IPS DF 6.9 (cell line): ENCODE data around the gene ATM.
"Not testable (repeated sequence)": the region's sequence is repeated elsewhere in the genome, so short reads cannot be mapped to it uniquely, and the experiment has no call there.

Experiments used
- DNase-seq: peaks from one replicate; pipeline ENCODE4 v3.0.0-alpha.2; 2013; ENCODE audit warnings: low read depth, low spot score
- H3K27ac ChIP-seq: one replicate; pipeline ENCODE4 v1.5.1; 2013; ENCODE audit warnings: low read length, control low read depth
- H3K27me3 ChIP-seq: 2 replicates; pipeline ENCODE4 v1.6.1; 2013; ENCODE audit warnings: mild to moderate bottlenecking, low read length; ENCODE audit not compliant: control insufficient read depth, insufficient read depth
- H3K36me3 ChIP-seq: 2 replicates; pipeline ENCODE4 v1.6.1; 2013; ENCODE audit warnings: low read length; ENCODE audit not compliant: control insufficient read depth, insufficient read depth
- H3K4me1 ChIP-seq: 2 replicates; pipeline ENCODE4 v1.6.1; 2013; ENCODE audit warnings: low read length; ENCODE audit not compliant: control insufficient read depth, insufficient read depth
- H3K4me3 ChIP-seq: 2 replicates; pipeline ENCODE4 v1.5.1; 2013; ENCODE audit warnings: mild to moderate bottlenecking, low read length
- H3K9me3 ChIP-seq: 2 replicates; pipeline ENCODE4 v1.6.1; 2013; ENCODE audit warnings: low read length, inconsistent platforms; ENCODE audit not compliant: control insufficient read depth, insufficient read depth
- WGBS: extraction: QIAGEN DNeasy Blood & Tissue Kit; methylation state at CpG from one replicate; pipeline ENCODE4 v1.1.7; 2013; ENCODE audit warnings: mixed read lengths, missing lambda C conversion rate; ENCODE audit not compliant: insufficient read length, insufficient coverage; 5-methylcytosine and 5-hydroxymethylcytosine counted together

The ATM gene

DNA sequence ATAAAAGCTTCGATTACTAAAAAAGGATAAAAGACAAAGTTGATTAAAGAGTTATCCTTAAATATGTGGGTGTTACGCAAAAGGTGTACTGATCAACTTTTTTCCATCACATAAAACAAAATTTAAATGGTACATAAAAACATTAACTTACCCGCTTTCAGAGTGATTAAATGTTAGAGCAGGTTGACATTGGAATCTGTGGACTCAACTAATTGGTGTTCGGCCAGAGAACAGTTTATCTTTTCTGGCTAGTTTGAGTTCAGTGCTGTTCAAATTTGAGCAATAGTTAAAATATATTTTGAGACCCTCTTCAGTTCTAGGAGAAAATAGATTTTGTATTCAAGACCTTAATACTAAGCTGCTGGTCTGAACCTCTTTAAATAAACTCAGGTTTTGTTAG is 56.1 kb downstream of the ATM start:
- DNase-seq: no peak
- H3K27ac ChIP-seq: no peak overlapping the region
- no peaks in the 10 kb centered on the region for H3K27me3 ChIP-seq
- no peak overlapping the region for H3K4me3 ChIP-seq
- no CpG with 5 or more reads among the region's 4 CpGs for WGBS
- peaks cover 6% of the 10 kb centered on the region for H3K36me3 ChIP-seq
- H3K4me1 ChIP-seq: peaks cover 3% of the 10 kb centered on the region; the same call in 1 of the 2 replicates
- H3K9me3 ChIP-seq: no peaks in the 10 kb centered on the region

DNA sequence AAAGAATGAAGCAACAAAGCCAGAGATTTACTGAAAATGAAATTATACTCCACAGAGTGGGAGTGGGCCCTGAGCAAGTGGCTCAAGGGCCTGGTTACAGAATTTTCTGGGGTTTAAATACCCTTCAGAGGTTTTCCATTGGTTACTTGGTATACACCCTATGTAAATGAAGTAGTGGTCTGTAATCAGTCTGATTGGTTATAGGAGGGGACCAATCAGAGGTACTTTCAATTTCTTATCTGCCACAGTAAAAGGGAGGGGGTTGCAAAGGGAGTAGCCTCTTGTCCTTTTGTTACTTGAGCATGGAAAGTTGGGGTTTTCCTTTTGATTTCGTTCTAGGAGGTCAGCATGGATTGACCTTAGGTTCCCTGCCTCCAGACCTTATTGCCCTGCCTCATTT is 63.5 kb downstream of the ATM start:
- Histone ChIP-seq H3K9me3 (no peaks in the 10 kb centered on the region), H3K4me3 (no peak overlapping the region), H3K27me3 (no peaks in the 10 kb centered on the region), H3K4me1 (no peaks in the 10 kb centered on the region), H3K27ac (no peak overlapping the region), H3K36me3 (no peaks in the 10 kb centered on the region; the same call in 1 of the 2 replicates)
- no peak for DNase-seq
- WGBS: no CpG with 5 or more reads among the region's 1 CpG

DNA sequence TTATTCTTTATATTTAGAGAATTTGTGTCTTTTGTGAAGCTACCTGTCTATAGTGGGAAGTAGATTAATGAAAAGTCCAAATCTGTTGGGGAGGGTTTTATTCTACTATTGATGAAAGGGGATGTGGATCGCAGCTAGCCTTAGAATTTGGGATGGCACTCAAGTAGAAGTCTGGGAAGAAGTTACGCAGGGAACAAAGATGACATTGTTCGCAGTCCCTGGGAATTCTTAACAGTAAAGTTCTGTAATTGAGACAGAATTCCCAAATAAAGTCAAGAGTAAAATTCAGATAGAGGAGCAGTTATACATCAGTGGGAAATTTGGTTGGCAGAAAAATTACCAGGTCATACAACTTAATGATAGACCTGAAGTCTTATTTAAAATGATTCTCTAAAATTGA is 64.1 kb downstream of the ATM start:
- no CpG with 5 or more reads among the region's 3 CpGs for WGBS
- Histone ChIP-seq H3K27ac (no peak overlapping the region), H3K36me3 (no peaks in the 10 kb centered on the region; the same call in 1 of the 2 replicates), H3K4me3 (no peak overlapping the region), H3K4me1 (no peaks in the 10 kb centered on the region), H3K27me3 (no peaks in the 10 kb centered on the region), H3K9me3 (no peaks in the 10 kb centered on the region)
- no peak for DNase-seq

GRCh38 chr11:108289066-108289465 is 66.2 kb downstream of the ATM start:
- not testable (repeated sequence) for DNase-seq, H3K36me3 ChIP-seq, H3K27me3 ChIP-seq, H3K27ac ChIP-seq, H3K4me3 ChIP-seq, H3K4me1 ChIP-seq, H3K9me3 ChIP-seq

- DNase-seq: no peak
- Histone ChIP-seq H3K36me3 (no peaks in the 10 kb centered on the region; the same call in 1 of the 2 replicates), H3K27me3 (no peaks in the 10 kb centered on the region), H3K4me1 (no peaks in the 10 kb centered on the region), H3K4me3 (no peak overlapping the region), H3K9me3 (no peaks in the 10 kb centered on the region), H3K27ac (no peak overlapping the region)
- no CpG with 5 or more reads among the region's 6 CpGs for WGBS
These were observed 66.8 kb downstream of the ATM start for GRCh38 chr11:108289699-108290098.

DNA sequence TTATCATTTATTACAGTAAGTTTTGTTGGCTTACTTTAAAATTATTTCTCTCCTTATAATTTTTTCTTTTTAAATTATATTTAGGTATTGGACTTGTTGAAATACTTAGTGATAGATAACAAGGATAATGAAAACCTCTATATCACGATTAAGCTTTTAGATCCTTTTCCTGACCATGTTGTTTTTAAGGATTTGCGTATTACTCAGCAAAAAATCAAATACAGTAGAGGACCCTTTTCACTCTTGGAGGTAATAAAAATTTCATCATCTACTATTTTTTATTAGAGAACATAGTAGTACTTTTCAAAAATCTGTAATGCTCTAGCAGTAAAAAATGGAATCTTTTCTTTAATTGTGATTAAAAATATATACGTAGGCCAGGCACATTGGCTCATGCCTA is 70.4 kb downstream of the ATM start:
- DNase-seq: no peak
- no CpG with 5 or more reads among the region's 3 CpGs for WGBS
- no peak overlapping the region for H3K4me3 ChIP-seq
- no peaks in the 10 kb centered on the region for H3K27me3 ChIP-seq
- H3K27ac ChIP-seq: no peak overlapping the region
- no peaks in the 10 kb centered on the region for H3K9me3 ChIP-seq
- no peaks in the 10 kb centered on the region; the same call in 1 of the 2 replicates for H3K36me3 ChIP-seq
- no peaks in the 10 kb centered on the region for H3K4me1 ChIP-seq

DNA sequence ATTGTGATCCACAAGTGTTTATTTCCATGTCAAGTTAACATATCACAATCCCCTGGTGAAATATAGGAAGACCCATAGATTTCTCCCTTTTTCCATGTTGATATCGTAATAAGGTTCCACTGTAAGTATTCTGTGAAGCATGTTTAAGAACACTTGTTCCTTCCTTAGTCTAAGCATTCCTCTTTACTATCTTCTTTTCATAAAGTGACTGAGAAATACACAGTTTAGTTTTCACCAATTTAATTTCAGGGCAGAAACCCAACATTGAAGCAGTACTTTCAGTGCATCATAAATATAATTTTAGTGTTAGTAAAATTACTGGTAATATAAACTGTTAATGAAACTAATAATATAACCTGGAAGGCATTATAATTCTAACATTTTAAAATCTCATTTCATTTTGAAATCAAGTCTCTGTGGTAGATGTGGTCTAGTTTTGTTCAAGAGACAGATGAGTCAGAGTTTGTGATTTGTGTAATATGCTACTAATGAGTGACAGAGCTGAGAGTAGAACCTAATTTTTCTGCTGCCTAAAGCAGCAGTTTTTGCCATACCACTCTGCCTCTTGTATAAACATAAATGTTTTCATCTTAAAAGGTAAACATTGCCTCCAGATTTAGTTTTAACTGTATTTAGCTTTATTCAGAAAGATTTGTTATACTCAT is 79.4 kb downstream of the ATM start:
- no peak for DNase-seq
- WGBS: no CpG with 5 or more reads among the region's 1 CpG
- H3K9me3 ChIP-seq: no peaks in the 10 kb centered on the region

GRCh38 chr11:108307751-108308150 is 84.9 kb downstream of the ATM start:
- Histone ChIP-seq H3K27ac (no peak overlapping the region), H3K4me1 (no peaks in the 10 kb centered on the region), H3K27me3 (no peaks in the 10 kb centered on the region), H3K9me3 (no peaks in the 10 kb centered on the region), H3K4me3 (no peak overlapping the region), H3K36me3 (no peaks in the 10 kb centered on the region)
- no peak for DNase-seq
- 100% methylated on average over 1 of the region's 3 CpGs for WGBS

More for the DNA sequence above, 79.4 kb downstream of the ATM start:
- no peaks in the 10 kb centered on the region; the same call in 1 of the 2 replicates for H3K36me3 ChIP-seq
- H3K4me3 ChIP-seq: no peak overlapping the region
- no peak overlapping the region for H3K27ac ChIP-seq
- no peaks in the 10 kb centered on the region for H3K27me3 ChIP-seq
- H3K4me1 ChIP-seq: no peaks in the 10 kb centered on the region

DNA sequence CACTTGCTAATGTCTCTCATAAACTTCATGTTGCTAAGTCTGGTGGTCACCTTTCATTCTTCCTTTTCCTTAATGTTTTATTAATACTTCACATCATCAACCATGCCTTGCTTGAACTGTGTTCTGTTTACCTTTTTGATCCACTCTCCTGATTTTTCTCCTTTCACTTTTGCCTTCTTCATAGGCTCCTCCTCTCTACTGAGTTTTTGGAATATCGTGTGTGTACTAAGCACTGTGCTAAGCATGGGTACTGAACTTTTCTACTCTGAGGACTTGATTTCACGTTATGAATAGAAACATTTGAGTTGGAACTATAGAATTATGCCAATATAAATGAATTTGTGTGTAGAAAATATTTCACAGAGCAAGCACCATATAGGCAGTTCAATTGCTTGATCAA is 90.6 kb downstream of the ATM start:
- Histone ChIP-seq H3K27me3 (no peaks in the 10 kb centered on the region), H3K4me3 (no peak overlapping the region), H3K4me1 (no peaks in the 10 kb centered on the region), H3K27ac (no peak overlapping the region), H3K36me3 (peaks cover 2% of the 10 kb centered on the region; the same call in 1 of the 2 replicates), H3K9me3 (no peaks in the 10 kb centered on the region)
- WGBS: no CpG with 5 or more reads among the region's 2 CpGs
- no peak for DNase-seq

GRCh38 chr11:108316061-108316460 is 93.2 kb downstream of the ATM start:
- WGBS: no CpG with 5 or more reads among the region's 3 CpGs
- H3K4me1 ChIP-seq: no peaks in the 10 kb centered on the region
- peaks cover 2% of the 10 kb centered on the region; the same call in 1 of the 2 replicates for H3K36me3 ChIP-seq
- DNase-seq: no peak
- H3K4me3 ChIP-seq: no peak overlapping the region
- no peak overlapping the region for H3K27ac ChIP-seq
- no peaks in the 10 kb centered on the region for H3K27me3 ChIP-seq
- no peaks in the 10 kb centered on the region for H3K9me3 ChIP-seq

DNA sequence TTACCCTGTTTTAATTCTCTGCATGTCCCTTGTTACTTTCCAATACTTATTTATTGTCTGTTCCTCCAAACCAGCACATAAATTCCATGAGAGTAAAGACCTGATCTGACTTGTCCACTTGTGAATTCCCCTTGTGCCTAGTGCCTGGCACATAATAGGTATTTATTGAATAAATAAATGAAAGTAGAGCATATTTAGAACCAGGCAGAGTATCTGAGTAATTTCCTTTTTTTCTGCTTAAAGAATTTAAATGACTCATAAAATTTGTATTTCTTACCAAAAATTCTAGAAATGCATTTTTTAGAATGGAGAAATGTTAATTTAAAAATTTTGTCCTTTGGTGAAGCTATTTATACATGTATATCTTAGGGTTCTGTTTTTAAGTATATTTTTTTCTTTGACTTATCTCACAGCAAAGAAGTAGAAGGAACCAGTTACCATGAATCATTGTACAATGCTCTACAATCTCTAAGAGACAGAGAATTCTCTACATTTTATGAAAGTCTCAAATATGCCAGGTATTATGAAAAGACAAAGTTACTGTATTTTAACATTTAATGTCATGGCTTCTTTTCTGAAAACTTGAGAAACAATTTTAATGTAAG is 96.8 kb downstream of the ATM start:
- H3K9me3 ChIP-seq: no peaks in the 10 kb centered on the region
- no peak overlapping the region for H3K27ac ChIP-seq
- H3K27me3 ChIP-seq: no peaks in the 10 kb centered on the region
- H3K36me3 ChIP-seq: peaks cover 2% of the 10 kb centered on the region; the same call in 1 of the 2 replicates
- DNase-seq: no peak
- no peak overlapping the region for H3K4me3 ChIP-seq
- no peaks in the 10 kb centered on the region for H3K4me1 ChIP-seq
